SK-N-MC (cell line): Measurements from ENCODE around the gene C12orf76.

ENCODE experiments used
- EZH2 ChIP-seq: fragments of 200-600 bp; sonication (generic); IDR thresholded peaks from one replicate; pipeline ENCODE4 v1.6.1; 2017; ENCODE audit warnings: antibody characterized with exemption
- FOXP2 ChIP-seq: optimal IDR thresholded peaks from 2 replicates; pipeline ENCODE3; 2011; ENCODE audit warnings: mild to moderate bottlenecking, moderate library complexity; ENCODE audit not compliant: insufficient read depth; ENCODE audit errors: extremely low read length, control extremely low read depth
- POLR2AphosphoS5 ChIP-seq: IDR thresholded peaks from 2 replicates; pipeline ENCODE4 v1.6.1; 2012; ENCODE audit warnings: mild to moderate bottlenecking, low read depth, low read length, borderline replicate concordance

- TF ChIP-seq POLR2AphosphoS5 (no peak), EZH2 (no peak), FOXP2 (no peak)
These were observed 55.2 kb downstream of the C12orf76 start for GRCh38 chr12:109993091-109993490.
